Astrocyte of the cerebellum (primary cell): ENCODE data around the gene IFITM5.

Experiments
- DNase-seq: peaks from one replicate; pipeline ENCODE4 v3.0.0-alpha.2; 2011; ENCODE audit warnings: low read depth
- H3K4me3 ChIP-seq: 2 replicates; pipeline ENCODE4 v1.5.1; 2011; ENCODE audit warnings: mild to moderate bottlenecking, low read depth, low read length, moderate library complexity
- CTCF ChIP-seq: IDR thresholded peaks from 2 replicates; pipeline ENCODE4 v1.5.1; 2012; ENCODE audit warnings: low read length, low read depth, moderate library complexity, mild to moderate bottlenecking; ENCODE audit errors: missing control alignments
- in situ Hi-C: cut with HindIII; loops from 2 replicates; pipeline ENCODE4 v1.10.0; 2017; ENCODE audit warnings: low sequenced_read_pairs

The IFITM5 gene

GRCh38 chr11:250740-251299 is 48.5 kb downstream of the IFITM5 start:
- no peak overlapping the region for H3K4me3 ChIP-seq
- DNase-seq, result peak; percentile 18
- TF ChIP-seq CTCF, result peak; percentile 59
- in situ Hi-C loops, result loop anchor here (5.0 kb wide), 1 partner anchor 201 kb away; the partner anchor contains the start of gene PTDSS2

DNA sequence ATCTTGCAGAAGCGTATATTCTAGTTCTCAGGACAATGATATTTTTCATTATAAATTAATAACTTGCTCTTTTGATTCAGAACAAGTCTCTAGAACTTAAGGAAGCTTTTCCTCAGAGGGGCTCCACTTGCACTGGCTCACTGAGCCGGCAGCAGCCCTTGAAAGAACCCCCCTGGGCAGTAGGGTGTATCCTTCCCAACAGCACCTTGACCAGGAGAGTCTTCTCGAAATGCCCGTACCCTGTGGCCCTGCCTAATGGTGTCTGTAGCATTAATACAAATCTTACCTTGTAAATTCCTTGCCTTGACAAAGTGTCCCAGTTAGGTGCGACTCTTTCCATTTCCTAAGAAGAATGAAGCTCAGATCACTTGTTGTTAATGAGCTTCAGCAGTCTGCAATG is 49.1 kb downstream of the IFITM5 start:
- H3K4me3 ChIP-seq, result no peak overlapping the region
- DNase-seq, result no peak
- in situ Hi-C loops, result loop anchor here (5.0 kb wide), 1 partner anchor 202 kb away; the partner anchor contains the start of gene PTDSS2
- no peak for TF ChIP-seq CTCF

DNA sequence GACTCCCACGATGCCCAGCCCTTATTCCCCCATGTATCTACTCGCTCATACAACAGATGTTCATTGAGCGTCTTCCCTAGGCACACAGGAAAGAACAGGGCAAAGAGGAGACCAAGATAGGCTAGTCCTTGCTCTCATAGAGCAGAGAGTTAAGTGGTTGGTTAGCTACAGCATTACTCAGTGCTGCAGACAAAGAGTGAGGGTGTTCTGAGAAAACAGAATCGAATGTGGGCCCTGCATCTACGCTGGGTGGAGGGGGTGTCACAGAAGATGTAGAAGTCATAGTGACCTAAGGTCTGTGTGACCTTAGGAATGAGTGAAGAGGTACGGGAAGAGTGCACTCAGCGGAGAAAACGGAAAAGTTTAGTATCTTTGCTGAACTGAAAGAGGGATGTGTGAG is 50.3 kb downstream of the IFITM5 start:
- no peak overlapping the region for H3K4me3 ChIP-seq
- no peak for DNase-seq
- TF ChIP-seq CTCF, result no peak
- in situ Hi-C loops, result no loop called here
